ENCODE measurements around the gene CDHR1.

Gene CDHR1

DNA sequence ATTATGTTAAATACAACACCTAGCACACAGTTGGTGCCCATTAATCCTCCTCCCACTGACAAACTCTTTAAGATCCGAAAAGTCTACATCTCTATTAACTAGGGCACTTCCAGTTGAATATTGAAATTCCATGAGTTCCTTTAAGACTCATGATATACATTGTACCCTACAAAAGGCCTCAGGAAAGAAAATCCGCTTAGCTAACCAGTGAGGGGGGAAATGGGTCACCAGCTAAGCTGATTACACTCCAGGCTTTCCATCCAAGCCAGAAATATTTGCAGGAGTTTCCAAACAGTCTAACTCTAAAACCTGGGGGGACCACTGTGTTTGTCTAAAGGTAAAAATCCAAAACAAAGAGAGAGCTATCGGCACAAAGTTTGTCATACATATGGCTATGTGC is 32.3 kb downstream of the CDHR1 start:
- H3K27ac ChIP-seq = no peak overlapping the region
- no peaks in the 10 kb centered on the region for H3K36me3 ChIP-seq (ENCODE audit: insufficient read depth, low read length)
- no peak overlapping the region for H3K9ac ChIP-seq (ENCODE audit: insufficient read length)
- no peaks in the 10 kb centered on the region for H3K9me3 ChIP-seq (ENCODE audit: low read depth, low read length)
- no peak for TF ChIP-seq FOXP2 (optimal IDR thresholded peaks at IDR 0.05; ENCODE audit: control extremely low read depth, extremely low read length, insufficient read depth)
- TF ChIP-seq EZH2 (IDR thresholded peaks at IDR 0.05) = no peak
- TF ChIP-seq POLR2AphosphoS5 (IDR thresholded peaks at IDR 0.05; ENCODE audit: borderline replicate concordance, low read depth, low read length) = no peak
- DNase-seq (ENCODE audit: low read depth, low spot score) = no peak
- no peak overlapping the region for H3K4me3 ChIP-seq

DNA sequence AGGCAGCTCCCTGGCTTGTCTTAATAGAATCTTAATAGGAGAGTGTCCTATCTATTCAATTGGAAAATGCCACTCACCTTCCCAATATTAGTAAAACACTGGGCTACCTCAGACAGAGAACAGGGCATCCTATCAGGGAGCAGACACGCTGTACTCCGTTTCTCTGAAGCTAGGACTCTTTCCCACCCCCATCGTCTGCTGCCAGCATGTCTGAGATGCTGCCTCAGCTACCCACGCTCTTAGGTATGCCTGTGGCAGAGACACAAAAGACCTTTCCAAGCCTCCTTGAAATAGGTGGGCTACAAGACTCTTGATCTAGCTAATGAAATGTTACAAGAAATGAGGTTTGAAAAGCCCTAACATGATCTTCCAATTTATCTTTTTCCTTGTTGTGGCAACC is 33.5 kb downstream of the CDHR1 start:
- Histone ChIP-seq H3K9me3 (ENCODE audit: low read depth, low read length) (no peaks in the 10 kb centered on the region), H3K27ac (no peak overlapping the region), H3K36me3 (ENCODE audit: insufficient read depth, low read length) (no peaks in the 10 kb centered on the region), H3K4me3 (no peak overlapping the region), H3K9ac (ENCODE audit: insufficient read length) (no peak overlapping the region)
- TF ChIP-seq POLR2AphosphoS5 (IDR thresholded peaks at IDR 0.05; ENCODE audit: borderline replicate concordance, low read depth, low read length) (no peak), EZH2 (IDR thresholded peaks at IDR 0.05) (no peak), FOXP2 (optimal IDR thresholded peaks at IDR 0.05; ENCODE audit: control extremely low read depth, extremely low read length, insufficient read depth) (no peak)
- no peak for DNase-seq (ENCODE audit: low read depth, low spot score)

- Histone ChIP-seq H3K9me3 (ENCODE audit: low read depth, low read length) (no peaks in the 10 kb centered on the region), H3K27ac (no peak overlapping the region), H3K9ac (ENCODE audit: insufficient read length) (no peak overlapping the region), H3K4me3 (no peak overlapping the region), H3K36me3 (ENCODE audit: insufficient read depth, low read length) (no peaks in the 10 kb centered on the region)
- DNase-seq (ENCODE audit: low read depth, low spot score) = no peak
- TF ChIP-seq EZH2 (IDR thresholded peaks at IDR 0.05) = no peak
- no peak for TF ChIP-seq FOXP2 (optimal IDR thresholded peaks at IDR 0.05; ENCODE audit: control extremely low read depth, extremely low read length, insufficient read depth)
- TF ChIP-seq POLR2AphosphoS5 (IDR thresholded peaks at IDR 0.05; ENCODE audit: borderline replicate concordance, low read depth, low read length) = no peak
Measured at GRCh38 chr10:84230359-84230758, 36.0 kb downstream of the CDHR1 start.

DNA sequence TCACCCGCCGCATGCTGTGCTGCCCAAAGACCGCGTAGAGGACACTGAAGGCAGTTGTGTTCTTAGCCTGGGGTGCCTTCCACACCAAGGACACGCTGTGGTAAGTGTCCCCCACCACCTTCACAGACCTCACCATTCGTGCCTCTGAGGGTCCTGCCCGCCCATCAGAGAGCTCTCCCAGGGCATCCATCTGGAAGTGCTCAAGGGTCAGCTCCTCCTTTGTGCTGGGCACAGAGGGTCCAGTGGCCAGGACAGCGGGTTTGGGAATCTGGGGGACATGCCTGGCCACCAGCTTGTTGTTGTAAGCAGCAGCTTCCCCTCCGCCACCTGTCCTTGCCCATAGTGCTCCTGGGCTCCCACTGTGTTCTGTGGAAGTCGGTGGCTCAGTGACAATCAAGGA is 38.0 kb downstream of the CDHR1 start:
- H3K36me3 ChIP-seq (ENCODE audit: insufficient read depth, low read length) = no peaks in the 10 kb centered on the region
- DNase-seq (ENCODE audit: low read depth, low spot score) = no peak
- TF ChIP-seq EZH2 (IDR thresholded peaks at IDR 0.05) (no peak), POLR2AphosphoS5 (IDR thresholded peaks at IDR 0.05; ENCODE audit: borderline replicate concordance, low read depth, low read length) (no peak), FOXP2 (optimal IDR thresholded peaks at IDR 0.05; ENCODE audit: control extremely low read depth, extremely low read length, insufficient read depth) (no peak)
- H3K9ac ChIP-seq (ENCODE audit: insufficient read length) = no peak overlapping the region
- no peaks in the 10 kb centered on the region for H3K9me3 ChIP-seq (ENCODE audit: low read depth, low read length)
- no peak overlapping the region for H3K27ac ChIP-seq
- H3K4me3 ChIP-seq = no peak overlapping the region

DNA sequence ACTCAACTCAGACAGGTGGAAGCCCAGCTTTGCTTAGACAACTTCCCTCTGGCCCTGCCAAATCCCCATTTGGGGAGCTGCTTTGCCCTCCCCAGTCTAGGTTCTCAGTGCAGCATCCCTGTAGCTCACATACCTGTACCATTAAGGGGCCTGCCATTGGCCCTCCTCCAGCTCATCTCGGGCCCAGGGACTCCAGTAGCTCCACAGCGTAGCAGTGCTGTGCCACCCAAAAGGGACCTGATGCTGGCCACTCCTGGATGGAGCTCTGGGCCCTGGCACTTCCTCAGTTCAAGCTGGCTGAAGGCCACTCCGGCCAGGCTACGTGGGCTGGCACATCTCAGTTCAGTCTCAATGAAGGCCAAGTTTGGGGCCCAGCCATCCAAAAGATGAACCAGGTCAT is 39.6 kb downstream of the CDHR1 start:
- no peak for DNase-seq (ENCODE audit: low read depth, low spot score)
- no peak overlapping the region for H3K9ac ChIP-seq (ENCODE audit: insufficient read length)
- no peak overlapping the region for H3K27ac ChIP-seq
- no peaks in the 10 kb centered on the region for H3K9me3 ChIP-seq (ENCODE audit: low read depth, low read length)
- no peaks in the 10 kb centered on the region for H3K36me3 ChIP-seq (ENCODE audit: insufficient read depth, low read length)
- H3K4me3 ChIP-seq = no peak overlapping the region
- TF ChIP-seq EZH2 (IDR thresholded peaks at IDR 0.05) (no peak), POLR2AphosphoS5 (IDR thresholded peaks at IDR 0.05; ENCODE audit: borderline replicate concordance, low read depth, low read length) (no peak), FOXP2 (optimal IDR thresholded peaks at IDR 0.05; ENCODE audit: control extremely low read depth, extremely low read length, insufficient read depth) (no peak)

DNA sequence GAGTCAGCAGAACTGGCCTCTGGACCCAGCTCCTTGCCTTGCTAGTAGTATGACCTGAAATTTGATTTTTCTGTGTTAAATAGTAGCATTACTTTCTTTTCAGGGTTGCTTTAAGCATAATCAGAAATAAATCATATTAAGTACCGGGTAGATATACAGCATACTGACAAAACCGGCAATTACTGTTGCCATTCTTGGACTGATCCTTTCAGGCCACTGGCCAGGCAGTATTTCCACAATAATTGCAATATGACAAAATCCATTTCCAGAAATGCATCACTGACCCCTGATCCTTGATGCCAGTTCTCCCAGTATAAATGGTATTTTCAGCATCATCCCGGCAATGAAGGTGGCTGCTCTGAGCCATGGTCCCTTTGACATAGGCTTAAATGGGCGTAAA is 40.1 kb downstream of the CDHR1 start:
- DNase-seq (ENCODE audit: low read depth, low spot score) = no peak
- H3K4me3 ChIP-seq = no peak overlapping the region
- no peaks in the 10 kb centered on the region for H3K36me3 ChIP-seq (ENCODE audit: insufficient read depth, low read length)
- no peaks in the 10 kb centered on the region for H3K9me3 ChIP-seq (ENCODE audit: low read depth, low read length)
- TF ChIP-seq POLR2AphosphoS5 (IDR thresholded peaks at IDR 0.05; ENCODE audit: borderline replicate concordance, low read depth, low read length) (no peak), EZH2 (IDR thresholded peaks at IDR 0.05) (no peak)
- H3K9ac ChIP-seq (ENCODE audit: insufficient read length) = no peak overlapping the region
- no peak overlapping the region for H3K27ac ChIP-seq

GRCh38 chr10:84235096-84235495 is 40.8 kb downstream of the CDHR1 start:
- no peak overlapping the region for H3K4me3 ChIP-seq

GRCh38 chr10:84236807-84237198 is 42.5 kb downstream of the CDHR1 start:
- H3K9ac ChIP-seq (ENCODE audit: insufficient read length) = no peak overlapping the region
- no peak for DNase-seq (ENCODE audit: low read depth, low spot score)
- H3K36me3 ChIP-seq (ENCODE audit: insufficient read depth, low read length) = no peaks in the 10 kb centered on the region

More at GRCh38 chr10:84235096-84235495, 40.8 kb downstream of the CDHR1 start:
- no peak for TF ChIP-seq FOXP2 (optimal IDR thresholded peaks at IDR 0.05; ENCODE audit: control extremely low read depth, extremely low read length, insufficient read depth)
- TF ChIP-seq EZH2 (IDR thresholded peaks at IDR 0.05) = no peak
- no peak for TF ChIP-seq POLR2AphosphoS5 (IDR thresholded peaks at IDR 0.05; ENCODE audit: borderline replicate concordance, low read depth, low read length)
- H3K36me3 ChIP-seq (ENCODE audit: insufficient read depth, low read length) = no peaks in the 10 kb centered on the region
- no peak overlapping the region for H3K27ac ChIP-seq
- no peak for DNase-seq (ENCODE audit: low read depth, low spot score)
- H3K9me3 ChIP-seq (ENCODE audit: low read depth, low read length) = no peaks in the 10 kb centered on the region
- no peak overlapping the region for H3K9ac ChIP-seq (ENCODE audit: insufficient read length)

DNA sequence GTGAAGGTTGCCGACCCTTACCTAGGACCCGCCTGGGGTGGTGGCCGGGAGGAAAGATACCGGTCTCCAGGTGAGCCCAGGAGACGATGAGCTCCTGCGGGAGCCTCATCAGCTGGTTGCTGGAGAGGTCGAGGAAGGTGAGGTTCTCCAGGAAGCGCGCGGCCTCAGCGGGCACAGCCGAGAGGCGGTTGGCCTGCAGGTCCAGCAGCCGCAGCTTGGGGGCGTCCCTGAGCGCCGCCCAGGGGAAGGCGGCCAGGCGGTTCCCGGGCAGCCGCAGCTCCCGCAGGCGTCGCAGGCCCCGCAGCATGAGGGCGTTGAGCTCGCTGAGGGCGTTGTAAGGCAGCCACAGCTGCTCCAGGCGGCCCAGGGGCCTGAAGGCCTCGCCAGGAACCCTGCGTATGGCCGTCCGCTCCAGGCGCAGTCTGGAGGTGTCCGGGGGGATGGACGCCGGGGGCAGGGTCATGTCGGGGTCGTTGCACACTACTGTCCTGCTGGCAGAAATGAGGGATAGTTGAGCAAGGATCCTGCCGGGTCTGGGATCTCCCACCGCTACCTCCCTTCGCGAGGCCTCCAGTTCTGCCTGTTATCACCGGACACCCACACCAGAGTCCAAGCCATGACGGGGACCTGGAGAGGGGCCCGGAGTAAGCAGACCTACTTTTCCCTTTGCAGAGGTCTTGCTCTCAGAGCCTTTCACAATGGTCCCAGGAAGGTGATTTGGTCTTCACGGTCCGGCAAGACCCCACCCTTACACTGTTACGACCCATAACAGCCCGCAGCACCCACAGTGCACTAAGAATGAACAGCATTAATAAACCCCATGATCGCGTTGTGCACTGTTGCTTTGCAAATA is 43.1 kb downstream of the CDHR1 start:
- no peaks in the 10 kb centered on the region for H3K36me3 ChIP-seq (ENCODE audit: insufficient read depth, low read length)
- H3K9me3 ChIP-seq (ENCODE audit: low read depth, low read length) = no peaks in the 10 kb centered on the region
- no peak overlapping the region for H3K9ac ChIP-seq (ENCODE audit: insufficient read length)
- H3K27ac ChIP-seq = no peak overlapping the region
- H3K4me3 ChIP-seq = no peak overlapping the region
- no peak for DNase-seq (ENCODE audit: low read depth, low spot score)
- TF ChIP-seq EZH2 (IDR thresholded peaks at IDR 0.05) (no peak), FOXP2 (optimal IDR thresholded peaks at IDR 0.05; ENCODE audit: control extremely low read depth, extremely low read length, insufficient read depth) (no peak), POLR2AphosphoS5 (IDR thresholded peaks at IDR 0.05; ENCODE audit: borderline replicate concordance, low read depth, low read length) (no peak)

More at GRCh38 chr10:84236807-84237198, 42.5 kb downstream of the CDHR1 start:
- Histone ChIP-seq H3K9me3 (ENCODE audit: low read depth, low read length) (no peaks in the 10 kb centered on the region), H3K4me3 (no peak overlapping the region), H3K27ac (no peak overlapping the region)
- no peak for TF ChIP-seq EZH2 (IDR thresholded peaks at IDR 0.05)

Data from SK-N-MC (cell line).